ENCODE measurements around the gene CEP95. TPM values are rescaled to one million over a fixed set of nuclear protein-coding genes. Genes with fewer than 3 reads are reported as not detected.
"Not testable (repeated sequence)": the region's sequence is repeated elsewhere in the genome, so short reads cannot be mapped to it uniquely, and the experiment has no call there.

The CEP95 gene
- total RNA-seq, 1 experiment from 2014 or later = 18.5 TPM

- H3K4me3 ChIP-seq (ENCODE audit: insufficient read depth, low read depth, low read length) = no peak overlapping the region
- H3K36me3 ChIP-seq (replicated peaks; ENCODE audit: control insufficient read depth, insufficient read depth, low read length) = peaks cover 2% of the 10 kb centered on the region
- no peaks in the 10 kb centered on the region for H3K27me3 ChIP-seq (ENCODE audit: control insufficient read depth, insufficient read depth, low read length)
- no peak for DNase-seq
Observed at GRCh38 chr17:64551461-64551860, 44.7 kb downstream of the CEP95 start.

GRCh38 chr17:64554028-64554637, 47.4 kb downstream of the CEP95 start:
- no peak overlapping the region for H3K4me3 ChIP-seq (ENCODE audit: insufficient read depth, low read depth, low read length)
- no peaks in the 10 kb centered on the region; the same call in 1 of the 2 replicates for H3K36me3 ChIP-seq (replicated peaks; ENCODE audit: control insufficient read depth, insufficient read depth, low read length)
- no peaks in the 10 kb centered on the region for H3K27me3 ChIP-seq (ENCODE audit: control insufficient read depth, insufficient read depth, low read length)
- no peak for DNase-seq

GRCh38 chr17:64555281-64555680, 48.5 kb downstream of the CEP95 start:
- H3K27me3 ChIP-seq (ENCODE audit: control insufficient read depth, insufficient read depth, low read length) = no peaks in the 10 kb centered on the region
- no peak overlapping the region for H3K4me3 ChIP-seq (ENCODE audit: insufficient read depth, low read depth, low read length)
- no peak for DNase-seq
- no peaks in the 10 kb centered on the region for H3K36me3 ChIP-seq (replicated peaks; ENCODE audit: control insufficient read depth, insufficient read depth, low read length)

GRCh38 chr17:64564098-64564497, 57.3 kb downstream of the CEP95 start:
- peaks cover 5% of the 10 kb centered on the region for H3K36me3 ChIP-seq (replicated peaks; ENCODE audit: control insufficient read depth, insufficient read depth, low read length)
- H3K4me3 ChIP-seq (ENCODE audit: insufficient read depth, low read depth, low read length) = no peak overlapping the region
- no peaks in the 10 kb centered on the region for H3K27me3 ChIP-seq (ENCODE audit: control insufficient read depth, insufficient read depth, low read length)
- no peak for DNase-seq

GRCh38 chr17:64565563-64565962, 58.8 kb downstream of the CEP95 start:
- Histone ChIP-seq H3K4me3 (ENCODE audit: insufficient read depth, low read depth, low read length) (no peak overlapping the region), H3K36me3 (replicated peaks; ENCODE audit: control insufficient read depth, insufficient read depth, low read length) (peaks cover 5% of the 10 kb centered on the region), H3K27me3 (ENCODE audit: control insufficient read depth, insufficient read depth, low read length) (no peaks in the 10 kb centered on the region)
- no peak for DNase-seq

GRCh38 chr17:64571746-64572145, 65.0 kb downstream of the CEP95 start:
- Histone ChIP-seq H3K36me3 (replicated peaks; ENCODE audit: control insufficient read depth, insufficient read depth, low read length) (peaks cover 2% of the 10 kb centered on the region), H3K27me3 (ENCODE audit: control insufficient read depth, insufficient read depth, low read length) (no peaks in the 10 kb centered on the region), H3K4me3 (ENCODE audit: insufficient read depth, low read depth, low read length) (no peak overlapping the region)
- DNase-seq = no peak

- no peak for DNase-seq
- Histone ChIP-seq H3K36me3 (replicated peaks; ENCODE audit: control insufficient read depth, insufficient read depth, low read length) (peaks cover 4% of the 10 kb centered on the region), H3K4me3 (ENCODE audit: insufficient read depth, low read depth, low read length) (no peak overlapping the region), H3K27me3 (ENCODE audit: control insufficient read depth, insufficient read depth, low read length) (no peaks in the 10 kb centered on the region)
Observed at GRCh38 chr17:64572682-64573154, 65.9 kb downstream of the CEP95 start.

GRCh38 chr17:64573214-64573613, 66.4 kb downstream of the CEP95 start:
- Histone ChIP-seq H3K27me3 (ENCODE audit: control insufficient read depth, insufficient read depth, low read length) (no peaks in the 10 kb centered on the region), H3K36me3 (replicated peaks; ENCODE audit: control insufficient read depth, insufficient read depth, low read length) (peaks cover 4% of the 10 kb centered on the region), H3K4me3 (ENCODE audit: insufficient read depth, low read depth, low read length) (no peak overlapping the region)
- DNase-seq = no peak

GRCh38 chr17:64574646-64575045, 67.9 kb downstream of the CEP95 start:
- no peak for DNase-seq
- peaks cover 2% of the 10 kb centered on the region for H3K36me3 ChIP-seq (replicated peaks; ENCODE audit: control insufficient read depth, insufficient read depth, low read length)
- no peaks in the 10 kb centered on the region for H3K27me3 ChIP-seq (ENCODE audit: control insufficient read depth, insufficient read depth, low read length)

GRCh38 chr17:64575431-64575830, 68.7 kb downstream of the CEP95 start:
- DNase-seq = no peak
- no peaks in the 10 kb centered on the region for H3K27me3 ChIP-seq (ENCODE audit: control insufficient read depth, insufficient read depth, low read length)
- peaks cover 2% of the 10 kb centered on the region for H3K36me3 ChIP-seq (replicated peaks; ENCODE audit: control insufficient read depth, insufficient read depth, low read length)
- no peak overlapping the region for H3K4me3 ChIP-seq (ENCODE audit: insufficient read depth, low read depth, low read length)

More at GRCh38 chr17:64574646-64575045, 67.9 kb downstream of the CEP95 start:
- H3K4me3 ChIP-seq (ENCODE audit: insufficient read depth, low read depth, low read length) = no peak overlapping the region

GRCh38 chr17:64577025-64577424, 70.2 kb downstream of the CEP95 start:
- not testable (repeated sequence) for DNase-seq; H3K36me3 ChIP-seq (replicated peaks; ENCODE audit: control insufficient read depth, insufficient read depth, low read length); H3K27me3 ChIP-seq (ENCODE audit: control insufficient read depth, insufficient read depth, low read length); H3K4me3 ChIP-seq (ENCODE audit: insufficient read depth, low read depth, low read length)

- Histone ChIP-seq H3K4me3 (ENCODE audit: insufficient read depth, low read depth, low read length) (no peak overlapping the region), H3K36me3 (replicated peaks; ENCODE audit: control insufficient read depth, insufficient read depth, low read length) (peaks cover 6% of the 10 kb centered on the region), H3K27me3 (ENCODE audit: control insufficient read depth, insufficient read depth, low read length) (no peaks in the 10 kb centered on the region)
- DNase-seq = no peak
Observed at GRCh38 chr17:64579917-64580316, 73.1 kb downstream of the CEP95 start.

- H3K36me3 ChIP-seq (replicated peaks; ENCODE audit: control insufficient read depth, insufficient read depth, low read length) = peaks cover 6% of the 10 kb centered on the region
- no peak overlapping the region for H3K4me3 ChIP-seq (ENCODE audit: insufficient read depth, low read depth, low read length)
- no peaks in the 10 kb centered on the region for H3K27me3 ChIP-seq (ENCODE audit: control insufficient read depth, insufficient read depth, low read length)
- no peak for DNase-seq
Observed at GRCh38 chr17:64580384-64581315, 73.9 kb downstream of the CEP95 start.

- Histone ChIP-seq H3K36me3 (replicated peaks; ENCODE audit: control insufficient read depth, insufficient read depth, low read length) (peaks cover 4% of the 10 kb centered on the region), H3K27me3 (ENCODE audit: control insufficient read depth, insufficient read depth, low read length) (no peaks in the 10 kb centered on the region), H3K4me3 (ENCODE audit: insufficient read depth, low read depth, low read length) (no peak overlapping the region)
- DNase-seq = no peak
Observed at GRCh38 chr17:64583038-64583437, 76.3 kb downstream of the CEP95 start.

- peaks cover 4% of the 10 kb centered on the region for H3K36me3 ChIP-seq (replicated peaks; ENCODE audit: control insufficient read depth, insufficient read depth, low read length)
- H3K4me3 ChIP-seq (ENCODE audit: insufficient read depth, low read depth, low read length) = no peak overlapping the region
- no peaks in the 10 kb centered on the region for H3K27me3 ChIP-seq (ENCODE audit: control insufficient read depth, insufficient read depth, low read length)
- no peak for DNase-seq
Observed at GRCh38 chr17:64585146-64585545, 78.4 kb downstream of the CEP95 start.

All from H7 (cell line).